HG03442 (cell line): ENCODE results near the gene EP300.
"Not testable (repeated sequence)": the region's sequence is repeated elsewhere in the genome, so short reads cannot be mapped to it uniquely, and the experiment has no call there.

Experiments
- ATAC-seq: cut with Tn5 transposase; IDR thresholded peaks from one replicate; pipeline ENCODE4 v1.9.1; 2021; ENCODE audit warnings: mild to moderate bottlenecking, moderate library complexity; ENCODE audit not compliant: unreplicated experiment

EP300 gene

GRCh38 chr22:41078931-41079330 is 13.5 kb upstream of the EP300 start:
- no peak for ATAC-seq

GRCh38 chr22:41085842-41086241 is 6.5 kb upstream of the EP300 start:
- ATAC-seq = no peak

DNA sequence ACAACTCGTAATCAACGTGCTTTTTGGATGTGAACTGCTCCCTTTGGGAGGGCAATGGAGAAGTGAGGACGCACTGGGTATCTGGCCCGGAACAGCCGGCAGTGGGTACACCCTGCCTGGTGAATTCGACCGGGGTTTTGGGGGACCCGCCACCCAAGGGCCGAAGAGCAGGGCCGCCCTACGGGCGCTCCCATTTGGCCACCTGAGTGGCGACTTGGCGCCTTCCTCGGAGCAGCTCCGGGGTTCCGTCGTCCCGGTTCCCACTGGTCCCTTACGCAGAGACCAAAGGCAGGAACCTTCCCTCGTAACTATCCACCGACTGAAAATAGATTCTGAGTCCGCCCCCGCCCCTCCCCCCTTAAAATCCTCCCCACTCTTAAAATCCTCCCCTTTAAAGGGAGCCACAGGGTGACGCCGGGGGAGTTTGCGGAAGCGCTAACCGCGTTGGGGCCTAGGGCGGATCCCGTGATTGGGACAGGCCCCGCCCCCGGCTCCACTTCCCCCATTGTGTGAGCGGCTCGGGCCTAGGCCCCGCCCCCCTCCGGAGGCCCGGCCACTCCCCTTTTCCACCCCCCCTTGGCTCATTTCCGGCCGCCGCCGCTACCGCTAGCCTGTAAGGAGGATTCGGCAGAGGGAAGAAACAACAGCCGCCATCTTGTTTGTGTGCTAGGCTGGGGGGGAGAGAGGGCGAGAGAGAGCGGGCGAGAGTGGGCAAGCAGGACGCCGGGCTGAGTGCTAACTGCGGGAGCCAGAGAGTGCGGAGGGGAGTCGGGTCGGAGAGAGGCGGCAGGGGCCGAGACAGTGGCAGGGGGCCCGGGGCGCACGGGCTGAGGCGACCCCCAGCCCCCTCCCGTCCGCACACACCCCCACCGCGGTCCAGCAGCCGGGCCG is 1.0 kb upstream of the EP300 start:
- ATAC-seq = peak; percentile 66

GRCh38 chr22:41092847-41093411 is 537 bp downstream of the EP300 start:
- ATAC-seq = no peak

- no peak for ATAC-seq
Observed at GRCh38 chr22:41094041-41094593, 1.7 kb downstream of the EP300 start.

GRCh38 chr22:41096391-41096790 is 4.0 kb downstream of the EP300 start:
- ATAC-seq = no peak

GRCh38 chr22:41096841-41097240 is 4.4 kb downstream of the EP300 start:
- no peak for ATAC-seq

- ATAC-seq = no peak
Observed at GRCh38 chr22:41099036-41099435, 6.6 kb downstream of the EP300 start.

DNA sequence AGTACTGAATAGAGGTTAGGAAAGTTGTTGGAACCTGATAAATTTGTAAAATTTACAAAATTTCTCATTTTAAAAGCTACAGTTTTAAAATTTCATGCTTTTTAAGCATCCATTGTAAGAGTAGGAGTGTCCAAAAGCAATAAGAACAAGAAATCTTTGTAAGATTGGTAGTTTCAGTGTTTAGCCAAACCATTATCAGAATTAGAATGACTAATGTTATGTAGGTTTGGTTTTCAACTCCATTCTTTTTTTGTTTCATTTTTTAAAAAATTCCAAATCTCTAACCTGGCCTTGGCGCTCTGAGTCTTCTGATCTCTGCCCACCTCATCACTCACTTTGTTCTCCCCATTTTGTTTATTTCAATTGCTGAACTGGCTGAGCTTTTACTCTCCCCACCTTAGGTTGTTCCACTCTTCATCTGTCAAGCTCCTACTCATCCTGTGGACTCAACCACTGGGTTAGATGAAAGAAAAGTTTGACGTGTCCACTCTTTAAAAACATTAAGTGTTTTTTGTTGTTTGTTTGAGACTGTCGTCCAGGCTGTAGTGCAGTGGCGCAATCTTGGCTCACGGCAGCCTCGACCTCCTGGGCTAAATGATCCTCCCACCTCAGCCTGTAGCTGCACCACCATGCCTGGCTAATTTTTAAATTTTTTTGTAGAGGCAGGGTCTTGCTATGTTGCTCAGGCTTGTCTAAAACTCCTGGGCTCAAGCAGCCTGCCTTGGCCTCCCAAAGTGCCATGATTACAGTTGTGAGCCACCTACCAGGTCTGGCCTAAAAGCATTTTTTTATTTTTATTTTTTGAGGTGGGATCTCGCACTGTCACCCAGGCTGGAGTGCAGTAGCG is 14.0 kb downstream of the EP300 start:
- no peak for ATAC-seq

- ATAC-seq = not testable (repeated sequence)
Observed at GRCh38 chr22:41106969-41107325, 14.6 kb downstream of the EP300 start.

- no peak for ATAC-seq
Observed at GRCh38 chr22:41110968-41111367, 18.6 kb downstream of the EP300 start.

- no peak for ATAC-seq
Observed at GRCh38 chr22:41116342-41116741, 23.9 kb downstream of the EP300 start.

GRCh38 chr22:41117127-41117965 is 25.0 kb downstream of the EP300 start:
- ATAC-seq = no peak

DNA sequence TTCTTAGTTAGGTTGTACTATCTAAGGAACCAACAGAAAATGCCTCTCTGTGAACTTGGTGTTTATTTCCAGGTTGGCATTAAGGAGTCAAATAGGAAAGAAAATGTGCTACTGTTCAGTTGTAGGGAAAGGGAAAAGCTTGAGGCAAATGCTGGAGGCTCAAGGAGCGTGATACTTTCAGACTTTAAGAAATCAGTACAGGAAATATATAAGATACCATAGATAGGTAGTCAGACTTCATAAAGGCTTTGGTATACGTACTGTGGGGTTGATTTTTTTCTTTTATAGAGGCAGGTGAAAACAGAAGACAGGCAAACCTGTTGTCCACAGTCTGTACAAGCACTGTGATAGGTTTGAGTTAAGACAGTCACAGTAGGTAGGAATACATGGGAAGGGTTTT is 30.8 kb downstream of the EP300 start:
- no peak for ATAC-seq

- ATAC-seq = no peak
Observed at GRCh38 chr22:41124086-41124485, 31.7 kb downstream of the EP300 start.

- no peak for ATAC-seq
Observed at GRCh38 chr22:41127451-41127850, 35.1 kb downstream of the EP300 start.

GRCh38 chr22:41128606-41129005 is 36.2 kb downstream of the EP300 start:
- ATAC-seq = no peak

GRCh38 chr22:41132550-41132949 is 40.2 kb downstream of the EP300 start:
- ATAC-seq = no peak

- ATAC-seq = no peak
Observed at GRCh38 chr22:41140365-41140957, 48.1 kb downstream of the EP300 start.

DNA sequence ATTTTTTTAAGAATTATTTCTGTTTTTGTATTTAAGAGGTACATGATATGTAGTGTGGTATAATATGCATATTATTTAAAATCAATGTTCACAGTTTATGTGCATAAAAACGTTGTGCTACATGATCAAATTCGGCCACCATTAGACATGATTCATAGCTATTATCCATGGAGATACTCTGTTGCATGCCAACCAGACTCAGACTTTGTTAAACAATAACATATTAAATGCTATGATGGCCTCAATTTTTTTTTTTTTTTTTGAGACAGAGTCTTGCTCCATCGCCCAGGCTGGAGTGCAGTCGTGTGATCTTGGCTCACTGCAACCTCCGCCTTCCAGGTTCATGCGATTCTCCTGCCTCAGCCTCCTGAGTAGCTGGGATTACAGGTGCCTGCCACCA is 53.5 kb downstream of the EP300 start:
- not testable (repeated sequence) for ATAC-seq
